RWPE1 (cell line): Measurements from ENCODE around the gene DOCK1.

ENCODE experiments used
- CTCF ChIA-PET: fragments of 350-600 bp; sonication (Branson Sonifier 250); formaldehyde crosslinking; extraction: SDS; loops from one replicate; lab custom pipeline; 2021; lab: Yijun Ruan, JAX
- POLR2A ChIA-PET: fragments of 400-600 bp; formaldehyde crosslinking; extraction: SDS; loops from one replicate; lab custom pipeline; 2020; ENCODE audit warnings: antibody characterized with exemption; ENCODE audit not compliant: low non-redundant PET; lab: Yijun Ruan, JAX
- DNase-seq: peaks from one replicate; pipeline ENCODE4 v3.0.0; 2012; ENCODE audit warnings: low spot score
- H3K27ac ChIP-seq: fragments of 450-650 bp; 2 replicates; pipeline ENCODE4 v1.5.1; 2017
- CTCF ChIP-seq: fragments of 450-650 bp; conservative IDR thresholded peaks from 2 replicates; pipeline ENCODE4 v1.5.1; 2017; ENCODE audit warnings: low read depth, mild to moderate bottlenecking

DOCK1 gene

GRCh38 chr10:127259347-127259746 is 354.1 kb downstream of the DOCK1 start:
- TF ChIP-seq CTCF: no peak
- H3K27ac ChIP-seq: no peak overlapping the region
- ChIA-PET POLR2A (interaction anchor here (0.8 kb wide), 1 partner anchor 1462 kb away, joined by 3 read pairs; no protein-coding TSS in a partner anchor), CTCF (no interaction called here)
- no peak for DNase-seq

DNA sequence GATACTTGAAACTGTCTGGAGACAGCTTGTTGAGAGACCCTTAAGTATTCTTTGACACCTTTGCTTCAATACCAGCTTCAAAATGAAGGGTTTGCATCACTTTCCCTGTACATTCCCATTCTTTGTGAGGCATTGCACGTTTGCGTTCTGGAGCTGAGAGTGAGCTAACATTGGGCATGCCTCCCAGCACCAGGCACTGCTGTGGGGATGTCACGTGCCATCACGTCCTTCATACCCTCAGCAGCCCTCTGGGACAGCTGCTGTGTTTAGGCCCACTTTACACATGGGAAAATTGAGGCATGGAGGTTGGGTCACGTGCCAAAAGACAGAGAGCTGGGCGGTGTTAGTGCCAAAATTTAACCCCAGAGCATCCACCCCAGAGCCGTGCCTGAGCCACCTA is 357.4 kb downstream of the DOCK1 start:
- CTCF ChIA-PET: no interaction called here
- H3K27ac ChIP-seq: no peak overlapping the region
- TF ChIP-seq CTCF: no peak
- DNase-seq: no peak
- POLR2A ChIA-PET: no interaction called here

DNA sequence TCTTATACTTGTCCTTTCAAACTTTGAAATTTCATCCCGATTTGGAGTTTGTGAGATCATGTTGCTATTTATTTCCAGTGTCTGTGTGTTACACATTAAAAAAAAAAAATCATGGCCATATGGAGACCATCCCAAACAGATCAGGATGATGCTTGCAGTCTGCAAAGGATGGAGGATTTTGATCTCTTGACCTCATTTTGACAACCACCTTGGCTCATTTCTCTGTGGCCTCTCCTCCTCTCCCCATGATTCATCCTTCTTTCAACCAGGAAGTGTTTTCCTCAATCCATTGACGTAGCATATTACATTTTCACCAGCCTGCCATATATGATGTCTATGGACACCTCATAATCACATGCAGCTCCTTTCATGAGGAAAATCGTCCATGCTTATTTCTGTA is 360.1 kb downstream of the DOCK1 start:
- ChIA-PET CTCF (no interaction called here), POLR2A (no interaction called here)
- no peak for TF ChIP-seq CTCF
- no peak for DNase-seq
- no peak overlapping the region for H3K27ac ChIP-seq

GRCh38 chr10:127266431-127266830 is 361.2 kb downstream of the DOCK1 start:
- DNase-seq: no peak
- no peak overlapping the region for H3K27ac ChIP-seq
- TF ChIP-seq CTCF: no peak
- POLR2A ChIA-PET: no interaction called here
- CTCF ChIA-PET: no interaction called here

- no peak for DNase-seq
- POLR2A ChIA-PET: no interaction called here
- CTCF ChIA-PET: no interaction called here
- no peak overlapping the region for H3K27ac ChIP-seq
- TF ChIP-seq CTCF: no peak
Measured at GRCh38 chr10:127267442-127267841, 362.2 kb downstream of the DOCK1 start.

- no peak for DNase-seq
- no peak for TF ChIP-seq CTCF
- ChIA-PET CTCF (no interaction called here), POLR2A (no interaction called here)
- H3K27ac ChIP-seq: no peak overlapping the region
Measured at GRCh38 chr10:127272076-127272475, 366.8 kb downstream of the DOCK1 start.

- DNase-seq: no peak
- CTCF ChIA-PET: no interaction called here
- POLR2A ChIA-PET: no interaction called here
- H3K27ac ChIP-seq: no peak overlapping the region
- TF ChIP-seq CTCF: no peak
Measured at GRCh38 chr10:127275272-127275671, 370.0 kb downstream of the DOCK1 start.
